CD4-positive, alpha-beta T cell treated with Interleukin-10 for 1 hour (primary cell): Measurements from ENCODE around the gene ANKRD31.

ENCODE experiments used
- DNase-seq: peaks from one replicate; pipeline ENCODE4 v3.0.0-alpha.2; 2020

Gene ANKRD31

GRCh38 chr5:75054134-75054930 lies 182.3 kb downstream of the ANKRD31 start:
- no peak for DNase-seq

DNA sequence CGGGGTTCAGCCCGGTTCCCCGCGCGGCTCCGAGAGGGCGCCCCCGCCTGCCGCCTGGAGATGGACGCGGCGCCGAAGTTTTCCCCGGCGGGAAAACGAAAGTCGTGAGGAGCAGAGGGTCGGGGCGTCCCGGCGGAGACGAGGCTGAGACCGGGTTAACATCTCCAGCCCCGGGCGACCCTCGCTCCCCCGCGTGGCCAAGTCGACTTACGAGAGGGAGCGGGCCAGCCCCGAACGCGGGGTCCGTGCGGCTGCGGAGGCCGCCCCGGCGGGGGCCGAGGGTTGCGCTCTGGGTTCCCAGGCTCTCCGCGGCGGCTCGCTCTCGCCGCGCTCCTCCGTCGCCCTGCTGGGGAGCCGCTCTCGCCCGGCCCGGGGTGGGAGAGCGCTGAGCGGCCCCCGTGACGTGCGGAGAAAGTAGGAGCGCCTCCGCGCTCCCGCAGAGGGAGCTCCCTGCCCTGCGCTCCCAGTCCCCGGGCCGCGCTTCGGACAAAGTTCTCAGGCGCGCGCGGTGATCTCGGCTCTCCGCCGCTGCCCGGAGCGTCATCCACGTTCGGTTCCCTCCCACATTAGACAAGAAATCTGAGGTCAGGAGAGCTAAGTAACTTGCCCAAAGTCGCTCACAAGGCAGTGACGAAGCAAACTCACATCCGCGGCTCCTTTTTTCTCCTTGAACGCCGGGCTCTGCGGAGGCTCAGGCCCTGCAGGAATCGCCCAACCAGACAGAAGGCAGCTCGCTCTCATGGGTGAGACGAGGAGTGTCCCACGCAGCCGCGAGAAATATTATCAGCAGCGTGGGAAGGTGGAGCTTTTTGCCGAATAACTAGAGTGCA lies 183.2 kb downstream of the ANKRD31 start:
- peak; percentile 62 for DNase-seq

DNA sequence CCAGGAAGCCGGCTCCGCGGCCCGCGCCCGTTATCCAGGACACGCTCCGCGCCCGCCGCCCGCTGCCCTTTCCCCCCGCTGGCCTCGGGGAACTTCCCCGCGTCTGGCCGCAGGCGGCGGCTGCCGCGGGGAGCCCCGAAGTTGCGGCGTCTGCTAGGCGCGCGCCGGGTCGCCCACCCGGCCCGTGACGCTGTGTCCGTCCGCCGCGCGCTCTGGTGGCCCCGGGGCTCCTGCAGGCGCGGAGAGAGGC lies 183.7 kb downstream of the ANKRD31 start:
- DNase-seq = no peak

DNA sequence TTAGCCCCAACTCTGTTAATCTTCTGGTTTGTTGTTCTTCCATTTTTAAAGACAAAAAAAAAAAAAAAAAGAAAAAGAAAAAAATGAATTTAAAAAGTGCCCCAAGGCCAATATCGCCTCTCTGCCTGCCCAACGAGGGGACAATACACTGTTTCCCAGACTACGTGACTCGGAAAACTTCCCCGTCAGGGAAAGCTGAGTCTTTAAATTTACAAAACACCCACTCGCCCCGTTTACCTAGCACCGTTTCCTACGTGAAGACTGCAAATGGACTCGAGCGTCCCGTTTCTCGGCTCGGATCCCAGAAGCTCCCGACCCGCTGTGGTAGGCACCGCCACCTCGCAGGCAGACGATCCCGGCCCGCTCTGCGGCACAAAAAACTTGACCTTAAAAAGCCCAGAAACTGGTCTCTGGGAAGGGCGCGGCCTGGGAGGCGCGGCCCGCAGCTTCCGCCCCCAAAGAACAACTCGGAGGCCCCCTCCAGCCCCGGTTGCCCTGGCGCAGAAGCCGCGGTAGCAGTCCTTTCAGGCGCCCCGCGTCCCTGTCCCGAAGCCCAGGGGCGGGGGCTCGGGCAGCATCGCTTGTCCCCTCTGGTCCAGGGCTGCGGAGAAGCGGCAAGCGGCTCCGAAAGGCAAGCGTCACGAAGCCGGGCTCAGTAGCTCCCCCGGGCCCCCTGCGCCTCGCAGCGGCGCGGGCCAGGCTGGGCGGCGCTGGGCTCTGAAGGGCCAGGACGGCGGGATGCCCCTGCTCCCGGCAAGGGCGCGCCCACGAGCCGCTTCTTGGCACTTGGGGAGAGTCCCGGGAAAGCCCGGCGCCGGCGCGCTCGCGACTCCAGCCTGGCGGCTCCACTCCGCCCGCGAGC lies 184.3 kb downstream of the ANKRD31 start, which contains the start of gene GCNT4:
GCNT4 (minus strand) TSS at position 367 of the 862 bp plus-strand sequence. CDS start 22,521 bp downstream, outside the sequence.
- peak; percentile 44 for DNase-seq

- DNase-seq = peak; percentile 50
Observed at GRCh38 chr5:75051217-75051751, 185.4 kb downstream of the ANKRD31 start.

- DNase-seq = peak; percentile 32
Observed at GRCh38 chr5:75050415-75050814, 186.3 kb downstream of the ANKRD31 start.

GRCh38 chr5:75049456-75050351 lies 187.0 kb downstream of the ANKRD31 start:
- DNase-seq = peak; percentile 75

DNA sequence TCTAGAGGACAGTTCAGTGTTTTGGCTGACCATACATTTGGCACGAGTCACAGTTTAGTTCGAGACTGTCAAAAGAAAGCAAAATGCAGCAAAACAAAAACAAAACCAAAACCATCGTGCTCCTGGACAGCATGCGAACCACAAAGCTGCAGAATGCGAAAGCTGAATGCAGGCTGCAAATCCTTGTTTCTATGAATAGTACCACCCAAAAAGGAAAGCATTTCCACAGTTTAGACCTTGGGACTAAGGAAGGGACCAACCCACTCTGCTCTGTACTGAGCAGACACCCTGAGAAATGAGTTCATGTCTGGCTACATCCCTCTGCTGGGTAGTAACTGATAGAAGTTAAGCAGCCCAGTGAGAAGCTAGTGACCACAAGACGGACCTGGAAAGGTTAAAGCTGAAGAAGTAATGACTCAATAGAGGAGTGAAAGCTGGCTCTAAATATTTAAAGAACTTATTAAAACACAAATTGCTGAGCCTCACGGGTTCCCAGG lies 188.2 kb downstream of the ANKRD31 start:
- no peak for DNase-seq

GRCh38 chr5:75047356-75047755 lies 189.3 kb downstream of the ANKRD31 start:
- DNase-seq = no peak

DNA sequence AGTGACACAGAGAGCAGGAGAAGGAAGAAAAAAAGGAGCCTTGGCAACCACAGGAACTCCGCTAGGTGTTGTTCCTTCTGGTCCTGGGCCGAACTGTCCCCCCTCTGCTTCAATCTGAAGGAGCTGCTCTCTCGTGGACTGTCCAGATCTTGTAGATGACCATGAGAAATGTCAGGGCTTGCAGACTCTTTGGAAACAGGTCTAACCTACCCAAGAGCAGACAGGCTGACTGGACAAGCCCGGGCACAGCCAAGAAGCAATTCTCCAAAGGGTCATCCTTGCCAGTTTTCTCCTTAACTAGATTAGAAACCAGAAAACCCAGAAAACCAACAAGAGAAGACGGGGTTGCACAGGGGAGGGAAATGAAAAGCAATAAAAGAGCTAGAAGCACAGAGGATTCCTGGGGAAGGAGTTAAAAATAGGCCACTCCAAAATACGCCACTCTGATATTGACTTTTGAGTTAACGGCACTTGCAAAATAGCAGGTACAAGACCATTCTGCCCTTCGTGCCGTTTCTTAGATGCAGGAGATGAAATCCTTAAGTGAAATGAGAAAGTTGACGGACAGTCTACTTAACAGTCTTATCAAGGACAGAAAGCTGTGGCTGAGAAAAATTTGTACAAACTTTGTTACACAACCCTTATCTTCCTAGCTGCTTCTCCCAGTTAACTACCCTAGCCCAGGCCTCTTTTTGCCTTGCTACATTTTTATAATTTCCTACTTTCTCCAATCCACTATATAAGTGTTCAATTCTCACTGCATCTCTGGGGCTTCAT lies 190.1 kb downstream of the ANKRD31 start:
- no peak for DNase-seq

- DNase-seq = no peak
Observed at GRCh38 chr5:75045071-75045470, 191.6 kb downstream of the ANKRD31 start.

DNA sequence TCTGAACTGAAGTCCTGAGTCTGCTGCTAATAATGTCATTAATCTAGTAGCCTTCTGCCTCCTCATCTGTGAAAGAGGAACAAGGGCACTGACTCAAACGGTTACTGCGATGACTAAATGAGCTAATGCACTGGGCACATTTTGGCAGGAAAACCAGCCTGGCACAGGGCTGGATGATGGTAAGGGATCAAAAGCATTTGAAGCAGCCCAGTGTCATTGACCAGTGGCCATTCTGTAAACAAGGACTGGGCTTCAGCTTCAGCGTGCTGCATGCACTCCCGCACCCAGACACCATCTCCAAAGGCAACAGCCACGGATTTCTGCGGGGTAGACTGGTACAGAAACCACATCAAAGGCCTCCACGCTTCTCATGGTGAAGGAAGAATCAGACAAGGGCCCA lies 192.3 kb downstream of the ANKRD31 start:
- no peak for DNase-seq

DNA sequence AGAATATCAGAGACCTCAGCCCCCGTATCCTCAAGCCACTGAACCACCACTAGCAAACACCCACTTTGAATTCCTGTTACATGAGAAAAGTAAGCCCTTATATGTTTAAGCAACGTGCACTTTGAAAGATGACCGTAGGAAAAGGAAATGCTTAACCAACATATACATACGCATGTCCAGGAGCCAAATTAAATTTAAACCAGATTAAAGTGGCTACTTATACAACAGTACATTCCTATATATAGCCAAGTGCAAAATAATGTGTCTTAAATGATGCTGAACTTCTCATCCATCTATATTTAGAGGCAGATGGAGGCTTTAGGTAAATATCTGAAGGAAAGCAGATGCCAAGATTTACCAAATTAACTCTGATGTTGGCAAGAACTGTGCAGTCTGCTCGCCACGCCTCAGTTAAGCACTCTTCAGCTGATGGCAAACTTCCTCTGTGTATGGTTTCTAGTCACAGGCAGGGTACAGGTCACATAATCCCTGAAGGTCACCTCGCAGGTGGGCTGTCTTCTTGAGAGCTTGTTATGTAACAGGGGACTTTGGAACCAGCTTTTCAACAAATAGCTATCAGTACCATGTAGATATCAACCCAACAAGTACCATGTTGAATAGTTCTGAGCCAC lies 192.9 kb downstream of the ANKRD31 start:
- no peak for DNase-seq

GRCh38 chr5:75042522-75042921 lies 194.2 kb downstream of the ANKRD31 start:
- DNase-seq = no peak

- no peak for DNase-seq
Observed at GRCh38 chr5:75040973-75041372, 195.7 kb downstream of the ANKRD31 start.

GRCh38 chr5:75037106-75037505 lies 199.6 kb downstream of the ANKRD31 start:
- no peak for DNase-seq

- peak; percentile 60 for DNase-seq
Observed at GRCh38 chr5:75034137-75034739, 202.4 kb downstream of the ANKRD31 start.

- no peak for DNase-seq
Observed at GRCh38 chr5:75031366-75031765, 205.3 kb downstream of the ANKRD31 start.

DNA sequence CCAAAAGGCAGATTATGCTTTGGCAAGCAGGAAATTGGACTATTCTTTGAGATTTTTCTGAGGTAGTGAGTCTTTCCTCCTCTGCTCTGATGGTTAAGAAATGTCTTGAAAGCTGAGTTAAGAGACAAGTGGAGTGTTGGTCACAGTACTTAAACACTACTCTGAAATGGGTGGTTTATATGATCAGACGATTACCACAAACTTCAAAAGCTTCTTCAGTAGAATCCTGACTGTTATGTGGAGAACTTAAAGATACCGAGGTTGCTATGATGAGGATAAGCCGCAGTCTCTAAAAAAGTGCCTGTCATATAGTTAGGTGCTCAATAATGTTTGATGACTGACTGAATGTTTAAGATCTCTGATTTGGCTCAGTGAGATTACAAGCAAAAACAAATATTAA lies 208.6 kb downstream of the ANKRD31 start:
- DNase-seq = no peak
